DND-41 (cell line): ENCODE results near the gene RAB3C.

Source experiments
- CTCF ChIP-seq: IDR thresholded peaks from 2 replicates; pipeline ENCODE4 v1.5.1; 2012; ENCODE audit warnings: borderline replicate concordance, low read length, moderate library complexity, mild to moderate bottlenecking; ENCODE audit not compliant: poor library complexity, severe bottlenecking; ENCODE audit errors: extremely low read depth
- EZH2 ChIP-seq: IDR thresholded peaks from 3 replicates; pipeline ENCODE4 v1.6.1; 2012; ENCODE audit warnings: borderline replicate concordance, low read depth, mild to moderate bottlenecking, moderate library complexity, low read length, inconsistent platforms; ENCODE audit not compliant: severe bottlenecking

- TF ChIP-seq CTCF (no peak), EZH2 (no peak)
Measured at GRCh38 chr5:58804291-58804690, 221.4 kb downstream of the RAB3C start.
